GM18873 (cell line): ENCODE measurements around the gene PCTP.

ENCODE experiments used
- ATAC-seq: cut with Tn5 transposase; IDR thresholded peaks from one replicate; pipeline ENCODE4 v1.9.1; 2021; ENCODE audit warnings: mild to moderate bottlenecking, moderate library complexity, moderate number of reproducible peaks; ENCODE audit not compliant: unreplicated experiment, low FRiP score

The PCTP gene

GRCh38 chr17:55783684-55784245 is 32.9 kb downstream of the PCTP start:
- ATAC-seq = no peak

- ATAC-seq = no peak
Measured at GRCh38 chr17:55784666-55785065, 33.8 kb downstream of the PCTP start.

GRCh38 chr17:55785181-55785580 is 34.3 kb downstream of the PCTP start:
- ATAC-seq = no peak

GRCh38 chr17:55793272-55793671 is 42.4 kb downstream of the PCTP start:
- ATAC-seq = no peak

GRCh38 chr17:55794725-55795482 is 44.1 kb downstream of the PCTP start:
- ATAC-seq = no peak

GRCh38 chr17:55806745-55807495 is 56.1 kb downstream of the PCTP start:
- ATAC-seq = no peak

GRCh38 chr17:55811536-55811935 is 60.7 kb downstream of the PCTP start:
- no peak for ATAC-seq

GRCh38 chr17:55812323-55812722 is 61.5 kb downstream of the PCTP start:
- no peak for ATAC-seq

- no peak for ATAC-seq
Measured at GRCh38 chr17:55813944-55814343, 63.1 kb downstream of the PCTP start.

GRCh38 chr17:55814377-55814776 is 63.5 kb downstream of the PCTP start:
- no peak for ATAC-seq

GRCh38 chr17:55816532-55817396 is 65.9 kb downstream of the PCTP start:
- ATAC-seq = no peak

- no peak for ATAC-seq
Measured at GRCh38 chr17:55817397-55817709, 66.5 kb downstream of the PCTP start.

GRCh38 chr17:55818026-55818425 is 67.2 kb downstream of the PCTP start:
- no peak for ATAC-seq

GRCh38 chr17:55818451-55819375 is 67.9 kb downstream of the PCTP start:
- ATAC-seq = no peak

- ATAC-seq = no peak
Measured at GRCh38 chr17:55820675-55821074, 69.8 kb downstream of the PCTP start.

- no peak for ATAC-seq
Measured at GRCh38 chr17:55822028-55822427, 71.2 kb downstream of the PCTP start.

GRCh38 chr17:55825213-55825612 is 74.4 kb downstream of the PCTP start:
- no peak for ATAC-seq
